Epithelial cell of prostate (primary cell): ENCODE measurements around the gene HJV.
A peak's percentile ranks its signal among the peaks of the same experiment; 100 is the strongest.

Source experiments
- DNase-seq: peaks from one replicate; pipeline ENCODE4 v3.0.0-alpha.2; 2011; ENCODE audit warnings: low read depth, low spot score
- H3K27ac ChIP-seq: fragments of 450-650 bp; 2 replicates; pipeline ENCODE4 v1.5.1; 2017; ENCODE audit warnings: mild to moderate bottlenecking

Gene HJV

DNA sequence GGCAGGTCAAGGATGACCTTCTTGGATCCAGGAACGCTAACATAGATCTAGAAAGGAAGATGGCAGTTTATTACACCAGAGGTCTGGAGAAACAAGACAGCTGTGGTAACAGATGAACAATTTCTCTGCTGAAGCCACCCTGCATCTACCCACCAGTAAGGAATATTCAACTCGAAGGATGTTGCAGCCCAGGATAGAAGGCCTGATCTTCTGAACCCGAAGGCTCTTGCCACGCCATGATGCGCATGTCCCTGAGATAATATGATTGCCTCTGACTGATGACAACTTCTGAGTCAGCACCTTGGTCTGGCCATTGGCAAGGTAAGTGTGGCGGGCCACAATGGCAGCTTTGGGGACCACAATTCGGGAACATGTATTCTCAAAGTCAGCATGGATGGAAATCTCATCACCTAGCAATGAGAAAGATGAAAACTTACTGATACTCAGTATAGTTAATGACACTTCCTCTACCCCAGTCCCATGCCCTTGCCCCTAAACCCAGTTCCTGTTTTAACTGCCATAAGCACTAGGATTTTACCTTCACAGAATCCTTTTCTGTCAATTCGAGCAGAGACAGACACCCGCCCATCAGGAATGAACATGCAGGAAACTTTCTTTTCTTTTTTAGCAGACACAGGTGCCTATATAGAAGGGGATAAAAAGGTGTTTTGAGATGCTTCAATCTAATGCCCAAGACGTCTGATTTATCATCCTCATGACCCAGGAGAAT, 27.0 kb downstream of the HJV start:
- H3K27ac ChIP-seq, result peak overlapping the region; percentile 86
- no peak for DNase-seq

DNA sequence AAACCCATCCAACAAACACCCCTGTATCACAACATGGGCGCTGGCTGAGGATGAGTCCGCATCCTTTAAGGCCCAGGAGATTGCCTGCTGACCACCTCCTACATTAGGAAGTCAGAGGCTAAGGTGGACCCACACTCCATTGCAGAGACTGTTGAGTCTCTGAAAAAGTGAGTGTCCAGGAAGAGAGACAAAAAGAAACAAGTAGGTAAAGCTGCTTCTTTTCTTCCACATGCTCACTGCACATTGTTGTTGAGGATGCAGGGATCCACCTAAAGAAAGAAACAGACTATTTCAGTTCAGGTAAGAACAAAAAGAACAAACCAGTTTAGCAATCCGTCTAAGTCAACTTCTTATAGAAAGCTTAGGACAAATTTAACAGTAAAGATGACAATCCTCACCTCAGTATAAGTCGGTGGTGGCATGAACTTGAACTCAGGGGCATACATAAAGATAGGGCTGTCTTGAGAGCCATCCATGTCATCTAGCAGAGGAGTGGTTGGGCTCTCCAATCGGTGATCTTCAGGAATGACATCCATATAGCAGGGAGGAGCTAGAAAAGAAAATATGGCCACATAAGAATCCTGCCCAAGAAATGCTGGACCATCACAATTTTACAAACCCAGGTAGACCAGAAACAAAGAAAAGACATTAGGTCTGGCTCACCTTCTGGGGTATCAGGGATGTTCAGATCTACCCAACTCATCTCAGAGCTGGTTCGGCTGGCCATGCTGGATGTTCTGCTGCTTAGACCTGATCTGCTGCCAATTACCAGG, 27.7 kb downstream of the HJV start:
- DNase-seq, result no peak
- peak overlapping the region; percentile 86 for H3K27ac ChIP-seq

DNA sequence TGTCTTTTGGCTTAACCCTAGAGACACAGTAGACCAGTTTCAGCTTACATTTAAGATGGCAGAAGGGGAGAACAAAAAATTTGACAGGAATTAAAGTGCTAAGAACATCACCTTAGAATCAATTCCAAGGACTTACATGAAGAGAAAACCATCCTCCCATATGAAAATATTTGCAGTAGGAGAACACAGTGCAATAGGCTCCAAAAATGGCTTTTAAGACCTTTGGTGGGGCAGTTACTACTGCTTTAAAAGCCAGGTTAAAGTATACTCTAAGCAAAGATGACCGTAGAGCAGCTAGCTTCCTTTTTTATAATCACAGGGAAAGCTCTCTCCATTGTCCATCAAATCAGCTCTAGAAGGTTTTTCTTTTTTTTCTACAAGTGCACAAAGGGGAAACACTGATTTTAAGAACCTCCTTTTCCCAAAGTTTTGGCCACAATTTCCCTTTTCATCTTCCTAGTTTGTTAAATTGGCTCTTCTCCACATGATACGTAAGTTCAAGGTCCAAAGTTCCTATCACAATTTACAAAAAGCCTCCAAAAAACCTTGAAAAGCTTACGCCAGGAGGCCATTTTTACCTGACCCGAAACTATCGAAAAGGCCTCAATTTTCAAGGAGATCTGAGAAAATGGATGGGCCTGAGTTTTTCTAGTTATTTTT, 28.4 kb downstream of the HJV start:
- no peak for DNase-seq
- H3K27ac ChIP-seq, result peak overlapping the region; percentile 86

DNA sequence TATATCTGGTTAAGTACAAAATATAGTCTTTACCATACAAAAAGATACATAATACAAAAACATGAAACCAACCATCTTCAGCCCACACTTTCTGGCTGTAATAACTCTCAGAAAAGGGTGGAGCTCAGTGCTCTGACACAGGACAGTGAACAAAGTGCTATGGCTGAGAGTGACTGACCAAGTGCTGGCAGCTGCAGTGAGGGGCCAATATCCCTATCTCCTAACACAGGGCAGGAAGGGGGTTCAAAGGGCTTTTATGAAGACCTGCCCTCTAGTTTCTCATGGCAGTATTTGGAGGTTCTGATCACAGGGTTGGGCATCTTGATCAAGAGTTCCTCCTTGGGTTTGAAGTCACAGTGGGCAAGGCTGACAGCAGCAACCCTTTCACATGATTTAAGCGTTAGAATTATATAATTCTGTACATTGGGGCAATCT, 29.0 kb downstream of the HJV start:
- H3K27ac ChIP-seq, result peak overlapping the region; percentile 86

DNA sequence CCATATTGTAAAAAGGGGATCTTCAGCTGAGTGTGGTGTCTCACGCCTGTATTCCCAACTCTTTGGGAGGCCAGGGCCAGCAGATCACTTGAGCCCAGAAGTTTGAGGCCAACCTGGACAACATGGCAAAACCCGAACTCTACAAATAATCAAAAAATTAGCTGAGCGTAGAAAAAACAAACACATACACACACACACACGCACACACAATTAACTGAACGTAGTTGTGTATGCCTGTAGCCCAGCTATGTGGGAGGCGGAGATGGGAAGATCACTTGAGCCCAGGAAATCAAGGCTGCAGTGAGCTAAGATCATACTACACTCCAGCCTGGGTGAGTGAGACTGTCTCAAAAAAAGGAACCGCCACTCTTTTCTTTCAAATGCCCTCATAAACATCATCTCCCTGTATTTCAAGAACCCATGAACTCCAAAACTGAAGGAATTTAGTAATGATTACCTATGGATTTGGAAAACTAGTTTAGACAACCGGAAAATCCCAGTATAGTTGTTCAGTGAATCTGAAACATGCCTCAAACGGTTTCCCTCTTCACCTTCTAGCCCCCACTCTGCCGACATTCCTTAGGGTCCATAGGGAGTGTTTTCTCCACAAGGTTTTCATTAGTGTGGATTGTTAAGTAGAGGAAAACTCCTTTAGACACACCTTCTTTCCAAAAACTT, 29.7 kb downstream of the HJV start:
- peak overlapping the region; percentile 86 for H3K27ac ChIP-seq
- DNase-seq, result no peak

More for the DNA sequence above, 29.0 kb downstream of the HJV start:
- DNase-seq, result no peak

DNA sequence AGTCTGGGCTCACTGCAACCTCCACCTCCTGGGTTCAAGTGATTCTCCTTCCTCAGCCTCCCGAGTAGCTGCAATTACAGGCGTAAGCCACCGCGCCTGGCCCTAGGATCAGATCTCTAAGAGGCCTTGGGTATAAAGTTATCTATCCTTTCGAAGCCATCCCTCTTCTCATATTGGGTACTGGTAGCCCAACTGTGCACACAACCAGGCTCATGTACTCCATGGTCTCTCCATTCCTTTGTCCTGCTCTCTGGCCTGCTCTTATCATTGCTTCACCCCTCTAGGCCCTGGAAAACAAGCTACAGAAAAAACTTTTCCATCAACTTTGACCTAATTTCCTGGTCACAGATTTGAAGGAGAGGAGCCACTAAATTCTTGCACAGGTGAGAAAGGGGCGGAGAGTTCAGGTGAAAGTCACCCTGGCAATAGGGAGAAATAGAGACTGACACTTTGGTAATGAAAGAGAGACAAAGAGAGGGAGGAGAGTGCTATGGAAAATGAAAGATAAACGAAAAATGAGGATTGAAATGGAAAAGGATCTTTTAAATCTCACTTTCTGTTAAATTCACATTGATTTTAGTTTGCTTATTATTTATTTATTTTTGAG, 31.2 kb downstream of the HJV start:
- H3K27ac ChIP-seq, result peak overlapping the region; percentile 86
- DNase-seq, result no peak

DNA sequence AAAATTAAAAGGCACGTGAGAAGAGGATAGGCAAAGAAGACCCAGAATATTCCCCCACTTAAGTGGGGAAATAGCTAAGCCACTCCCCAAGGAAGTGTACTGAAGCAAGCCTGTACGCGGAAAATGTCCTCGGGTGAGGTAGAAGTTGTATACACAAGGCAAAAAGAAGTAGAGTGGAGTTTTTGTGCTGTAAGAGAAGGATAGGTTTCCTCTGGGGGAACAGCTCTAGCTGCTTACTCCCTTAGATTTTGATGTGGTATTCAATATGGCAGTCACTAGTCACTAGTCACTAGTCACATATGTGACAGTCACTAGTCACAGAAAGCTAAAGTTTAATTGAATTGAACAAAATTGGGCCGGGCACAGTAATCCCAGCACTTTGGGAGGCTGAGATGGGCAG, 32.8 kb downstream of the HJV start:
- no peak for DNase-seq
- peak overlapping the region; percentile 23 for H3K27ac ChIP-seq

DNA sequence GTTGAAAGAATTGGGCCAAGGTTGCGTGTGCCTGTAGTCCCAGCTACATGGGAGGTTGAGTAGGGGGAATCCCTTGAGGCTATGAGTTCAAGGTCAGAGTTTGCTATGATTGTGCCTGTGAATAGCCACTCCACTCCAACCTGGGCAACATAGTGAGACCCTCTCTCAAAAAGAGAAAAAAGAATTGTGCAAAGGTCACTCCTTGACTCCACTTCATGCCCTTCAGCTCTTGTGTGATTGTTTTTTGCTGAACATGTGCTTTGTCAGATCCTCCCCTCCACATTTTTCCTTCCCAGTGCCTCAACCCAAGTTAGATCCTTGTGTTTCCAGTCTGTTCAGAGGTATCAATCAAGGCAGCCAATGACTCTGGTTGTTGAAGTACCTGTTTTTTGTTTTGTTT, 33.6 kb downstream of the HJV start:
- peak overlapping the region; percentile 23 for H3K27ac ChIP-seq
- DNase-seq, result no peak

DNA sequence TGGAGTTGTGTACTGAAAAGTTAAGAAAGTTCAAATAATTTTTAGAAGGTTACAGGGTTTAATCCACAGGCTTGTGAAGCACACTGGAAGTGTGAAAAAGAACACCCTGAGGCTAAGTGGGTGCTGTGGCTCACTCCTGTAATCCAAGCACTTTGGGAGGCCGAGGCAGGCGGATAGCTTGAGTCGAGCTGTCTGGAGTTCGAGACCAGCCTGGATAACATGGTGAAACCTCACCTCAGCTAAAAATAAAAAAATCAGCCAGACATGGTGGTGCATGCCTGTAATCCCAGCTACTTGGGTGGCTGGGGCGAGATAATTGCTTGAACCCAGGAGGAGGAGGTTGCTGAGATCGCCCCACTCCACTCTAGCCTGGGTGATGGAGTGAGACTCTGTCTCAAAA, 35.0 kb downstream of the HJV start:
- no peak for DNase-seq

DNA sequence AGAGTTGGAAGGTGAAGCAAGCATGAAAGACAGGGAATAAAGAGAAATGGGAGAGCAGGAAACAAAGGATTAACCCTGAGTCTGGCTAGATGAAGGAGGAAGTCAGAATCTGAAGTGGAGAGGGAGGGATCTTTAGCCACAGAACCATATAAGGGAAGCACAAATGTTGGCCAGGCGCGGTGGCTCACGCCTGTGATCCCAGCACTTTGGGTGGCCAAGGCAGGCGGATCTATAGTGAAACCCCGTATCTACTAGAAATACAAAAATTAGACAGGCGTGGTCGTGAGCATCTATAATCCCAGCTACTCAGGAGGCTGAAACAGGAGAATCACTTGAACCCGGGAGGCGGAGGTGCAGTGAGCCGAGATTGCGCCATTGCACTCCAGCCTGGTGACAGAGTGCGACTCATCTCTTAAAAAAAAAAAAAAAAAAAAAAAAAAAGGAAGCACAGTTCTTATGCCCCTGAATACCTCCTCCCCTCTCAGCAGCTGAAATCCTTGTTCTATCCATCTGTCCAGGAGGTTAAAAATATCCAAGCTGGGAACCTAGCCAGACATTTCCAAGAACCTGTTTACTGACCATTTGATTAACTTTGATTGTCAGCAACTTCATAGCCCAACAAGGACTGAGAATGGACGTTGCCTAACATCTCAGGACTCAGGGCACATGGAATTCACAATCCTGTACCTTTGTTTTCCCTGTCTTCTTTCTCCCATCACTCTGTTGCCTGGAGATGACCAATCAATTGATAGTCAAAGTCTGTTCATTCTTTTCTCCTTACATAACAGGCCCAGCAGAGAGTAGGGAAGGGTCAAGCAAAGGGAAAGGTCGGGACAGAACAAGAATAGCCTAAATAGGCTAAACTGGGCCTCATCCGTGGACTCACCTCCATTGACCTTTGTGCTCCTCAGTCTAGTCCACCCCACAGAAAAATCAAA, 35.8 kb downstream of the HJV start:
- peak overlapping the region; percentile 92 for H3K27ac ChIP-seq
- no peak for DNase-seq

More for the DNA sequence above, 35.0 kb downstream of the HJV start:
- H3K27ac ChIP-seq, result peak overlapping the region; percentile 92

DNA sequence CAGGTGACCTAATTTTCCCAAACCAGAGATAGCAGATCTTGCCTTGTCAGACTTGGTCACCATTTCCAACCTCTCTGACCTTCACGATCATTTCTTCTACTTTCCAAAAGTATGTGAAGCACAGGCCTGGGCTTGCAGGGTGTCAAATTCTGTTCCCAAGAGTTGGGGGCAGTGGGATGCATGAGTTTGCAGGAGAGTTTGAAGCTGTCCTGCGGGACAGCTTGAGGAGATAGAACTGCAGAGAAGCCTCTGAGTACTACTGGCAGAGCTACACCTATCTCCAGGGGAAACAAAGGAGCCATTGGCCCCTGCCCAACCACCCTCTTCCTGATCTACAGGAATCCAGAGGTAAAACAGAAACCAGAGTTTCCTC, 36.4 kb downstream of the HJV start:
- no peak for DNase-seq
- peak overlapping the region; percentile 92 for H3K27ac ChIP-seq

DNA sequence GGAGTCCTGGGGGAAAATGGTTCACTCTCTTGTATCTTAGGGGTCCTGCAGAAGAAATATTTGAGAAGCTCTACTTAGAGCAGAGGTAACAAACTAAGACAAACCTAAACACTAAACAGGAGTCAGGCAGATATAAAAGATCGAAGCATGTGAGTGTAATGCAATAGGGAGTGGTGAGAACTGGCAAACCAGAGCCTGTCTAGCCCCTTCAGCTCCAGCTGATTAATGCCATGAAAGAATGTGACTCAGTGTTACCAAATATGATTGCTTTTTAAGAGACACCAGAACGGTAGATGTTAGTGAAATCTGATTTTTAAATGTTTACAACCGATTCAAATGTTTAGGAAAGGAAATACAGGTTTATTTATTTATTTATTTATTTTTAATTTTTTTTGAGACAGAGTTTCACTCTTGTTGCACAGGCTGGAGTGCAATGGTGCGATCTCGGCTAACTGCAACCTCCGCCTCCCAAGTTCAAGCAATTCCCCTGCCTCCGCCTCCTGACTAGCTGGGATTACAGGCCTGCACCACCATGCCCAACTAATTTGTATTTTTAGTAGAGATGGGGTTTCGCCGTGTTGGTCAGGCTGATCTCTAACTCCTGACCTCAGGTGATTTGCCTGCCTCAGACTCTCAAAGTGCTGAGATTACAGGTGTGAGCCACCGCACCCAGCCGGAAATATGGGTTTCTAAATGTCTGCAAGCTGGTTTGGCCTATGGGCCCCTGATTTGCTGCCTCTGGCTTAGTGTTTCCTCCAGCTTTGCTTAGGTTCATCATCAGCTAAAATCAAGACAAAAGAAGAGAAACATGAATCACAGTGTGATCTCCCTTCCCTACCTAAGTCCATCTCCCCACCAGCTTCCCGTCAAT, 37.3 kb downstream of the HJV start:
- peak overlapping the region; percentile 92 for H3K27ac ChIP-seq
- no peak for DNase-seq

DNA sequence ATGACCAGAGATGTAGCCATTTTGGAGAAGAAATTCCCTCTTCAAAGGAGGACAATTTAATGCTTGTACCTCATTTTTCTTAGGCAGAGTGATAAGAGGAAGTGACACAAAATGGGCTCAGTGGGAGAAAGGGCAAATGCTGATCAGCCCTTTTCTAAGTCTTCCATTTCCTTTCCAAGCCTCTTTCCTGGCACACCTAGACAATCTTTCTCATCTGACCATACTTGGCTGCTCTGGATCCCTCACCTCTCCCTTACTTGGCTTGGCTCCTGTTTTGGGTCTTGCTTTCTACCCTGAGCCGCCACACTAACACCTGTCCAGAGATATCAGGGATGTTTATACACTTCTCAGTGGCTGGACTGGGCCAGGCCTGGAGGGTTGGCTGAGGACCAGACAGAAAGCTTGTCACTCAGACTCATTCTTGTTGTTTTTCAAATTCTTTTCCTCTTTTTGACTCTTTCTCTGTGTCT, 38.3 kb downstream of the HJV start:
- H3K27ac ChIP-seq, result peak overlapping the region; percentile 92
- DNase-seq, result no peak

DNA sequence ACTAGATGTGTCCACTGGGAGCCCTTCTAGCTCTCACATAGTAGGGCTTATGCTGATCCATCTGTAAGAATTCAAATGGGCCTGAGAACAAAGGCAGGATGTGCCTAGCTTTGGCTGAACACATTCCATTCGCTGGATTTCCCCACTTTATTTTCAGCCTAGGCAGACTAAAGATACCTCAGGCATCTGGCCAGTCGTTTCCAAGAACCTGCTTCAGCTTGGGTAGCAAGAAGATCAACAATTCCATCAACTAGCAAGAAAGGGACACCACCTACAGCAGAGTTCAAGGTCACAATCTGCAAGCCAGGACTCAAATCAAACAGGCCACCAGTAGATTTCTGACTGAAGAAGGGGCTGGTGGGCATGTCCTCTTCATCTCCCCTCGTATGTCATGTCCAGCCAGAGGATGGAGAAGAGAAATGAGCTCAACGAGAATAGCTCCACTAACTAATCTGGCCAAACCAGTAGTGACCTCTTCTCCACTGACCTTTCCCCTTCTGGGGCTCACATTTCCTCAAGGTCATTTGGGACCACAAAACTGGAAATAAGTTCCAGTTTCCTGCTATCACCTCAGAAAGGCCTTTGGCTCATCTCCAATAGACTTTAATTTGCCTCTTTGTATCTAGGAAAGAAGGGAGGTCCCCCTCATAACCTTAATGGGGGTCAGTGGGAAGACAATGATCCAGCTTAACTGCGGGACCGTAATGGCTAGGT, 39.4 kb downstream of the HJV start:
- H3K27ac ChIP-seq, result no peak overlapping the region
- DNase-seq, result no peak

DNA sequence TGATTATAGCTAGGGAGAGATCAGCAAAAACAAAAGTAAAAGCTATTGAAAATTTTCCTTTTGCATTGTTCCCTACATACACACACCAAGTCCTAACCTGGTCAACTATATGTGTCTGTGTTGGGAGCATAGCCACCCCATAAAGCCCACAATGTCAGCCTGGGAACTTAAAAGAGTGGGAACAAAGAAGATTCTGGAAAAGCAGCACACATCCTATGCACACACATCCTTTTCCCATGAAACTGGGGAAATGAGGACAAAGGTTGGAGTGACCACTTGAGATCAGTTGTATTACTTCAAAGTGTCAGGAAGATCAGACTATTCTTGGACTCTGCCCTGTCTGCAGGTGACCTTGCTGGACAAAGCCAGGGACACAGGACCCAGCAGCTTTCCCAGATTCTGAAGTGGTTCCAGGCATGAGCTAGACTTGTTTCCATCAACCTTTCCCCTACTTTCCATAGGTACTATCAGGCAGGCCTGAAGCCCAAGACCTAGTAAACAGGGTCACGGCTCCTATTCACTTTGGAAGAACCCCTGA, 41.0 kb downstream of the HJV start:
- DNase-seq, result no peak
- peak overlapping the region; percentile 99 for H3K27ac ChIP-seq

DNA sequence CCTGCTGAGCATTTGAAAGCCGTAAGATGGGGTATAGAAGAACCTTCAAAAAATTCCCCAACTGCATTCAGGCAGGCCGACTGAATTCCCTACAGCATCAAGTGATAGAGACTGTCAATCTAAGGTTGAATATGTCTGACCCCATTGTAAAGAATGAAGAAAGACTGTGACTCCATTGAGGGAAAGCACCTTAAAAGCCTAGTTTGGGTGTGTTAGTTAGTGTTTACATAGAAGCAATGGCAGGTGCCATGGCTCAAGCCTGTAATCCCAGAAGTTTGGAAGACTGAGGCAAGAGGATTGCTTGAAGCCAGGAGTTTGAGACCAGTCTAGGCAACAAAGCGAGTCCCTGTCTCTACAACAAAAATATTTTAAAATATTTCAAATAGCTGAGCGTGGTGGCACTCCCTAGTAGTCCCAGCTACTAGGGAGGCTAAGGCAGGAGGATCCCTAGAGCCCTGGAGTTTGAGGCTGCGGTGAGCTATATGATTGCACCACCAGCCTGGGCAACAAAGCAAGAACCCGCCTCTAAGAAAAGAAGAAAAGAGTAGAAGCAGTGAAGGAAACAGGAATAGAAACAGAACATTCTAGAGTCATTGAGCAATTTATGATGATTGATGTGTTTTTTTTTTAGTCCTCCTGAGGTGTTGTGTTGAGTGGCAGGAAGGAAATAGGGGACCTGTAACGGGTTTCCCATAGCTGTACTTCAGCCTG, 41.6 kb downstream of the HJV start:
- DNase-seq, result no peak
- peak overlapping the region; percentile 99 for H3K27ac ChIP-seq
